Keratinocyte (primary cell): ENCODE data around the gene HOXA6.

Source experiments
- CTCF ChIP-seq, 3 experiments: IDR thresholded peaks in 1 of 3; conservative IDR thresholded peaks in 1 of 3; optimal IDR thresholded peaks in 1 of 3; 2 replicates in 2 of 3; 3 replicates in 1 of 3; pipeline versions ENCODE3 to v1.5.1; 2011; ENCODE audit warnings: low read length in 3 of 3, mild to moderate bottlenecking in 3 of 3, moderate library complexity in 2 of 3, control low read depth in 1 of 3, inconsistent platforms in 1 of 3; ENCODE audit not compliant: insufficient read depth in 2 of 3; ENCODE audit errors: extremely low read depth in 1 of 3
- EZH2 ChIP-seq: IDR thresholded peaks from one replicate; pipeline ENCODE4 v1.6.1; 2012; ENCODE audit warnings: inconsistent platforms, mild to moderate bottlenecking, low read length, moderate library complexity

- no peak for TF ChIP-seq CTCF (optimal IDR thresholded peaks at IDR 0.05 in 1 of 3, IDR thresholded peaks at IDR 0.05 in 1 of 3, conservative IDR thresholded peaks at IDR 0.05 in 1 of 3; ENCODE audit: extremely low read depth in 1 of 3, insufficient read depth in 2 of 3, low read length in 3 of 3)
- TF ChIP-seq EZH2, result no peak
Observed at GRCh38 chr7:27102581-27103442, 44.8 kb downstream of the HOXA6 start, which contains the start of gene HOXA2.
